ENCODE data around the gene GYG1.
A peak's percentile ranks its signal among the peaks of the same experiment; 100 is the strongest.

GYG1 gene

DNA sequence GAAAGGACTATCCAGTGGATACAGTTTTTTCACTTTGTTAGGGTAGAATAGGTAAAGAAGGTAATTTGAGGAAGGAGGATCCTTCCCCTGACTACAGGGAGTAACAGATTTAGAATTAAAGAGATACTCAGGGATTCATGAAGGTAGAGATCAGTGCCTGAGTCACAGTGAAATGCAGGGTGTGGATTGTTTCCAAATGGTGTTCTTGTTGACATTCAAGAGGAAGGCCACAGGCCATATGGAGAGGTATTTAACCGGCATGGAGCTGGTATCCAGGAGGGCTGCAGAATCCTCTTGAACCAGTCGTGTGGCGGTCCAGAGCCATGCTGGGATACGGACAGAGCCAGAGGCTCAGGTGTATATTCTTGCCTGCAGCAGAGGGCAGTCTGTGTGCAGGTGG, 28.2 kb downstream of the GYG1 start:
- peak; percentile 25 for DNase-seq

DNA sequence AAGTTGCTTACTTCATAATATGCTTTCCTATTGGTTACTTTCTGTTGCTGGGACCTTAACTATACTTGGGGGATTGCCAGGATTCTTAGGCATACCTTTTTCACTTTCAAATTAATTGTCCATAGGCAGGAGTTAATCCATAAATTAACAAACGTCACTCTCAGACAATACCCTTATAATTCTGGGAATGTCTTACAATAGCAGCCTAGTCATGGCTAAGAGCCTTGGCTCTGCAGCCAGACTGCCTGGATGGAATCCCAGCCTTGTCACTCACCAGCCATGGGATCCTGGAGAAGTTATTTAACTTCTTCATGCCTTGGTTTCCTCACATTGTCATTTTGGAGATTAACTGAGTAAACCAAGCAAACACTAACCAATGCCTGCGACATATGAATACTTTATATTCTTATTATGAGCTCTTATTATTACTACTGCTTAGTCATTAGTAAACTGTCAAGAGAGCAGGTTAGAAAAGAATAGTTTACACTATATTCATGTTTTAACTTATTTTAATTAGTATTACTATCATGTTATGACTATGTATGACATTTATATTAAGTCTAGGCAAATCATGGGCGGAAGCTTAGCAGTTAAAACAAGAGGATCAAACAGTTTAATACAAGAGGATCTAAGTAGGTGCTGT, 29.0 kb downstream of the GYG1 start:
- DNase-seq, result no peak

DNA sequence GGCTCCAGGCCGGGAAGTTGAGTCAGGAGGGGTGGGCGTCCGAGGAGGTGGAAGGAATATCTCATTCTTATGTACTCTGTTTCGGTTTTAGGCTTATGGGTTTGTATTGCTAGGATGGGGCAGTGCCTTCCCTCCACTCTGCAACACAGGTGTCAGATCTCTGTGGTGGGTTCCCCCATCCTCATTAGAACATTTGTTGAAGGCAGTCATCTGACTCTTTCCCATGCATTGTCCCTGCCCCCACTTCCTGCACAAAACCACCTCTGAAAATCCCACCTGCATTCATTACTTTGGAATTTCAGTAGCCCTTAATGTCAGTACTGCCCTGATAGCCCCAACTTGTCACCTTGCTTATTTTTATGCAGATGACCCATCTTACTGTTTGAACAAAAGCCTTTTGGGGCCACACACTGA, 29.5 kb downstream of the GYG1 start:
- DNase-seq, result no peak

DNA sequence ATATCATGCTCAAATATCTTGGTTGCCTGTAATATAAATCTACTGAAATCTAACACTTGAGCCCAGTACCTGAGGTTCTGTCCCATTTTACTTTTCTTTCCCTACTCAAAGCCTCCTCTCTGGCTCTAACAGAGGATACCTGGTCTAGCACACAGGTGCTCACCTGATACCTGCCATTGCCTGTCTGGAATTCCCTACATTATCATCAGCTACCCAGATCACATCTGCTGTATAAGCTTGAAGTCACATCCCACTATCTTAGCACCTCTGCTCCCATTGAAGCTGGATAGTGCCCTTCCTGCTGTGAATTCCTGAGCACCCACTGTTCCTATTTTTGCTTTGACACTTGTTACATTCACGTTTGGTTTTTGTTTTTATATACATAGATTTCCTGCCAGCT, 30.5 kb downstream of the GYG1 start:
- no peak for DNase-seq

DNA sequence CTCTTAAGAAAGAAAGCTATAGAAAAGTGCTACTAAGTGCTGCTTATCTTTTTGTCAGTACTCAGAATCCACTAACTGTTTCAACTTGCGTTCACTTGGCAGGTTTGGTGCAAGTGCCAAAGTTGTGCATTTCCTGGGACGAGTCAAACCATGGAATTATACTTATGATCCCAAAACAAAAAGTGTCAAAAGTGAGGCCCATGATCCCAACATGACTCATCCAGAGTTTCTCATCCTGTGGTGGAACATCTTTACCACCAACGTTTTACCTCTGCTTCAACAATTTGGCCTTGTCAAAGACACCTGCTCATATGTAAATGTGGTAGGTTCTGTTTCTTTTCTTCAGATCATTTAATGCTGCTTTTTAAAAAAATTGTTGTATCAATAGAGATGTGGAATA, 32.6 kb downstream of the GYG1 start:
- no peak for DNase-seq

DNA sequence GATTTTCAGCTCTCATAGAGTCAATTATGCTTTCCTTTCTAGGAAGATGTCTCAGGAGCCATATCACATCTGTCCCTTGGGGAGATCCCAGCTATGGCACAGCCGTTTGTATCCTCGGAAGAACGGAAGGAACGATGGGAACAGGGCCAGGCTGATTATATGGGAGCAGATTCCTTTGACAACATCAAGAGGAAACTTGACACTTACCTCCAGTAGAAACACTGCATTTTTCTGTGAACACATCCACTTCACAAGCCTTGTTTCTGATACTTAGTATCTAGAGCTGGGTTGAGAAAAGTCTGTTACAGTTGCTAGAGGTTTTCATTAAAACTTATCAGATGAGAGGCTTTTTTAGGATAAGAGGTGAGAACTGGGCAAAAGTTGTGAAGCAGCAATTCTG, 35.4 kb downstream of the GYG1 start:
- DNase-seq, result no peak

DNA sequence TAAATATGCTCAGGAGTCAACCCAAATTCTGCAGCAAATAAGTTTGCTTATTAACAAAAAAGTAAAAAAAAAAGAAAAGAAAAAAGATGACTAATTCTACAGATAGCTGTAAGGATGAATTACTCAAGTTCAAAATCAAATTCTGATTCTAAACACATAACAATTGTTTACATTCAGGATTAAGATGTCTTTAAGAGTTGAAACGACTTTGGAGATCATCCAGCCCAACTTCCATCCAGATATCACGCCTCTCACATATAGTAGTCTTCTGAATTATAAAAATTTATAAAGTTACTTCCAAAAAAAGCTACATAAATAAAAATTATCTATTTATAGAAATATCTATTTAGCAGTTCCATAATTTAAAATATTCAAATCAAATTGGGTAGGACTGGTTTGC, 39.8 kb downstream of the GYG1 start:
- DNase-seq, result no peak

DNA sequence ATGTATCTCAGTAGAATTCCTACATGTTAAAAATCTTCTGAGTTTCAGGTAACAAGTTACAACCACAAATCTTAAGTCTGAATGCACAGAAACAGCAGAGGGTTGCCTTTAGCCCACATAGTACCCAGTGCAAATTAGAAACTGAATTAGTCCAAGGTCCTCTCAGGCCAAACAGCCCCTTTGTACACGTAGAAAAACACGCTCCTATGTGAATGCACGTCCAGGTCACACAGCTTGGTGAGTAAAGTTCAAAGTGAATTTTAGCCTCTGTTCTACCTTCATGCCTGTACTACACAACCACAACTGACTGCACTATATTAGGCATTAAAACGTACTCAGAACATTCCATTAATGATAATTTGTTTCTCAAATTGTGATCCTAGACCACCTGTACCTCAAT, 46.3 kb downstream of the GYG1 start:
- DNase-seq, result no peak

DNA sequence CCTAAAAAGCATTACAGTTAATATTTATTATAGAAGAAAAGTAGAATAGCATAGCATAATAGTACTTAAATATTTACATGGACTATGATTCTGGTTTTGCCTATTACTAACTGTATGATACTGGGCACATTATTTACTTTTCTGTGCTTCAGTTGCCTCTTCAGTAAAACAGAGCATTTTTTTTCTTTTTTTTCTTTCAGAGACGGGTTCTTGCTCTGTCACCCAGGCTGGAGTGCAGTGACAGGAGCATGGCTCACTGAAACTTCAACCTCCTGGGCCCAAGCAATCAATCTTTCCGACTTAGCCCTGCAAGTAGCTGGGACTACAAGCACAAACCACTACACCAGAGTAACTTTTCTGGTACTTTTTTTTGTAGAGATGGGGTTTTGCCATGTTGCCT, 47.0 kb downstream of the GYG1 start:
- no peak for DNase-seq

DNA sequence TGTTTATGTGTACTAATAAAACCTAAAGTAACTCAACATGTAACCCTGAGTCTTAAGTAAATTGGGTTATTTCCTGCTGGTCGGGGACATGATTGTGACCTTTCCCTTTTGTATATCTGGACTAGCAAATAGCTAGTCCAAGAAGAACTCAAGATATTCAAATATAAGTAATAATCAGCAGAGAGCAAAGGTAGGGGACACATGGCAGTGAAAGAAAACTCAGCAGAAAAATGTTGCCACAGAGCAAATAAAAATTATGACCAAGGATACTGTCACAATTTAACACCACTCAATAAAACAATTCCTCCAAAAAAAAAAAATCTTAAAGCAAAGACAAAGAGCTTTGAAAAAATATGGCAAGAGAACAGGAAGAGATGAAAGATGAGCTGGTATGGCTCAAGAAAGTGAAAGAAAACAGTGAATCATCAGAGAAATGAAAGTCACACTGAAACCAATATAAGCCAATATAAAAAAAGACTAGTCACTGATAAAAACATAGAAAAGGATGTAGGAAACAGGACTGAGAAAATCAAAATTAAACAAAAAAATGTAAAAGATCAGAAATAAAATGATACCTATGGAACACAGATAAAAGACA, 51.5 kb downstream of the GYG1 start:
- DNase-seq, result no peak

DNA sequence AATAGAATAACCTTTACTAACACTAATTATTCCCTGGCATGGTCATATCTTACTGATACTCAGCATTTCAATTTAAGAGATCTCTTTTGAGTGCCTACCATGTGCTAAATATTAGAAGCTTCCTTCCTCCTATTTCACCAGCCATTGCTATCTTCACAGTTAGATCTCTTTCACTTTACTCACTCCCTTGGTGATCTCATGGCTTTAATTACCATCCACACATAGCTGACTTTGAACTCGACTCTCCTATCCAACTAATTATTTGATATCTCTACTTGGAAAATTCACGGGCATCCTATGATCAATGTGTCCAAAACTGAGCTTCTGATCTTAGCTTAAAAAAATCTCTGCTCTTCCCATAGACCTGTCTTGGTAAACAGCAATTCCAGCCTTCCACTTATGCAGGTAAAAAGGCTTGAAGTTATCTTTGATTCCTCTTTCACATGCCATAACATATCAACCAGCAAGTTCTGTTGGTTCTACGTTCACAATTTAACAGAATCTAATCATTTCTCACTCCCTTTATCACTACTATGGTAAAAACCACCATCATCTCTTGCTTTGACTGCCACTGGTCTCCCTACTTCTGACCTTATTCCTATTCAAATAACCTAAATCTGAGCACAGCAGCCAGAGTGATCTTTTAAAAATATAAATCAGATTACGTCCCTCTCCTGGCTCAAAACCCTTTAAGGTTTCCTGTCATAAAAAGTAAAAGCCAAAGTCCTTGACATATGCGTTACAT, 53.2 kb downstream of the GYG1 start:
- DNase-seq, result no peak

DNA sequence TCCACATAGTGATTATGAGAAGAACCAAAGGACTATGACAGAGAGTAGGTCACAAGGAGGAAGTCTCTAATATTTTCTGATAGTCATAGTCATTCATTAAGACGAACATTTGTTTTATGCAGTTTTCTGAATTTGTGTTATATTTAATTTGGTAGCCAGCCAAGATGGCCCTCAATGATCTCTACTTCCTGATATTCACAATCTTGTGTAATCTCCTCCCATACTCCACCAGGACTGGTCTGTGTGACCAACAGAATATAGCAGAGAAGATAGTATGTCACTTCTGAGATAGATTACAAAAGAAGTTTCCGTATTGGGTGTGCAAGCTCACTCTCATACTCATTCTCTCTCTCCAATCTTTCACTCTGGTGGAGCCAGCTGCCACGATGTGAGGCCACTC, 64.2 kb downstream of the GYG1 start:
- no peak for DNase-seq

DNA sequence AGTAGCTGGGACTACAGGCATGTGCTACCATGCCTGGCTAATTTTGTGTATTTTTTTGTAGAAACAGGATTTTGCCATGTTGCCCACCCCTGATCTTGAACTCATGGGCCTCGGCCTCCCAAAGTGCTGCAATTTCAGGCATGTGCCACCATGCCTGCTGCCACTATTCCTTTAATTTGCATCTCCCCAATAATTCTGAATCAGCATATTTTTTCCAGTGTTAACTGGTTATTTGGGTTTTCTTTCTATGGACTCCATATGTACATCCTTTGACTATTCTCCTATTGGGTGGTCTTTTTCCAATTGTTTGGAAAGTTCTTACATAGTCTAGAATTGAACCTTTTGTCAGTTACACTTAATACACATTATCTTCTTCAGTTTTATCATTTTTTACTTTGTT, 66.9 kb downstream of the GYG1 start:
- DNase-seq, result no peak

DNA sequence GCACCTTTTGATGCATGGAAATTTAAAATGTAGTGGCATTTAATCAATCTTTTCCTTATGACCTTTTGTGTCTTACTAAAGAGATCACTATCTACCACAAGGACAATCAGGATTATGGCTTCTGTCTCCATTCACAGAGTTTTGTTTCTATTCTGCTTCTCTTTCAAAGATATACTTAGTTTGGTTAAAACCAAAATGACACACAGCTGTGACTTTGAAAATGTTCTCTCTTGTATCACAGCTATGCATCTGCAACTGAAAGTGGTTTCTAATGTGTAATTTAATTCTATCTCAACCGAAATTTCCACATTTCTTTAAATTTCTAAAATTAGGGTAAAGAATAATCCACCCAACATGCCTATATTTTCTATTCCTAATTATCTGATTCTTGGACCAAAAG, 67.3 kb downstream of the GYG1 start:
- DNase-seq, result no peak

DNA sequence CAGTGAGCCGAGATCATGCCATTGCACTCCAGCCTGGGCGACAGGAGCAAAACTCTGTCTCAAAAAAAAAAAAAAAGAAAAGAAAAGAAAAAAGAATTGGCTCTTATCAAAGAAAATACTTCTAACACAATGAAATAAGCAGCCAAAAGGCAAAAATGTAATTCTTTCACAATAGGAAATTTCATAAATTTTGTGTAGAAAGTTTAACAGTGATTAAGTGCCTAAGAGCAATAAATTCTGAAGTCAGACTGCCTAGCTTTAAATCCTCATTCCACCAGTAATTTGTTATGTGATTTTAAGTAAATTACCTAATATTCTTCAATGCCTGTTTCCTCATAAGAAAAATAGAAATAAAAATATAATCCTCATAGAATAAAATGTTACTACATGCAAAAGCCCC, 70.4 kb downstream of the GYG1 start:
- no peak for DNase-seq

DNA sequence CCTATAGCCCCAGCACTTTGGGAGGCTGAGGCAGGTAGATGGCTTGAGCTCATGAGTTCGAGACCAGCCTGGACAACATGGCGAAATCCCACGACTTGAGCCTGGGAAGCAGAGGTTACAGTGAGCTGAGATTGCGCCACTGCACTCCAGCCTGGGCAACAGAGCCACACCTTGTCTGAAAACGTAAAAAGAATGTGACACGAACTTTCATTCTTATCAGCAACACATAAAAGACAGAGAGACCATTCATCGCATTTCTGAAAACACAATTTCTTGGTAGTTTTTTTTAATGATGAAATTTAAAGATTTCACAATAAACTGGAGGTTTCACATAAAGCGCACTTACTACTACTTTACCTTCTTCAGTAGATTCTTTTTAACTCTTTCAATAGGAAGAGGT, 76.5 kb downstream of the GYG1 start:
- no peak for DNase-seq
